Left cardiac atrium (tissue), 4 donors: ENCODE results near the gene E2F4. TPM values are rescaled to one million over a fixed set of nuclear protein-coding genes. Genes with fewer than 3 reads are reported as not detected.

Experiments used
- ATAC-seq, 2 donors: fragments of 200-7000 bp; cut with Tn5 transposase; one replicate each; pipeline ENCODE4 v1.9.1; 2020; ENCODE audit warnings: mild to moderate bottlenecking in 2 of 2, moderate library complexity in 2 of 2
- DNase-seq: peaks from one replicate; pipeline ENCODE4 v3.0.0-alpha.2; 2020
- intact Hi-C, 2 donors: fragments of 100-400 bp; cut with DNase I; formaldehyde crosslinking; loops; one replicate each; pipeline versions ENCODE4 v1.14.1 to v1.15.1; 2022 to 2023
- microRNA-seq, 2 donors: library from miRNA; unstranded; fragments of <30 nt; microRNA quantifications; one replicate each; pipeline ENCODE4 v1.2.0, GENCODE V29; 2020
- total RNA-seq, 2 donors: library from RNA; stranded (reverse); fragmentation: NEBNext Ultra II Directional; extraction: Animal tissue kit (Norgen Biotek cat#: 25700); gene quantifications; one replicate each; pipeline ENCODE4 v1.2.1, GENCODE V29; 2021
- donor health status: DM: no; HTN: yes; CAD: no.
- donor health status: DM: no; HTN: yes; CAD: no; lungs with severe emphysema.
- donor health status: DM: yes; HTN: yes; CAD: no.
- donor health status: Dilated cardiomyopathy.

E2F4 gene
- total RNA-seq, 2 donors from 2014 or later, result 34.9 to 46.2 TPM

- intact Hi-C loops, result no loop called here
- peak; percentile 31 to 62 for ATAC-seq
- peak; percentile 77 for DNase-seq
These were observed 49.3 kb downstream of the E2F4 start for GRCh38 chr16:67241008-67241900.

- no peak for DNase-seq
- intact Hi-C loops, result no loop called here
These were observed 50.3 kb downstream of the E2F4 start for GRCh38 chr16:67242138-67242730.

GRCh38 chr16:67243481-67243880 is 51.5 kb downstream of the E2F4 start:
- no peak for ATAC-seq
- intact Hi-C loops, result no loop called here
- peak; percentile 60 for DNase-seq

More at GRCh38 chr16:67242138-67242730, 50.3 kb downstream of the E2F4 start:
- ATAC-seq, result peak in 1 of 2 donors; percentile 1

GRCh38 chr16:67244387-67245185 is 52.6 kb downstream of the E2F4 start:
- DNase-seq, result peak; percentile 84
- intact Hi-C loops, result no loop called here
- peak; percentile 9 to 14 for ATAC-seq

GRCh38 chr16:67245186-67245585 is 53.2 kb downstream of the E2F4 start:
- DNase-seq (no peak), ATAC-seq (no peak)
- intact Hi-C loops, result no loop called here

- intact Hi-C loops, result no loop called here
- ATAC-seq (no peak), DNase-seq (no peak)
These were observed 53.7 kb downstream of the E2F4 start for GRCh38 chr16:67245674-67246080.

- ATAC-seq (peak; percentile 47 to 56), DNase-seq (peak; percentile 82)
- intact Hi-C loops, result no loop called here
These were observed 54.3 kb downstream of the E2F4 start for GRCh38 chr16:67246081-67246755.

- ATAC-seq, result peak in 1 of 2 donors; percentile 0
- intact Hi-C loops, result no loop called here
- DNase-seq, result peak; percentile 57
These were observed 54.8 kb downstream of the E2F4 start for GRCh38 chr16:67246756-67247191.

- DNase-seq, result peak; percentile 99
- ATAC-seq, result peak; percentile 80 to 85
- intact Hi-C loops, result no loop called here
These were observed 55.5 kb downstream of the E2F4 start, which contains the start of gene FHOD1 for GRCh38 chr16:67247192-67248072. TSS of gene FHOD1 (minus strand) at chr16:67247481. CDS start at chr16:67247410, 71 bp downstream.

- intact Hi-C loops, result no loop called here
- no peak for ATAC-seq
These were observed 56.1 kb downstream of the E2F4 start for GRCh38 chr16:67248073-67248400.

More at GRCh38 chr16:67248073-67248400, 56.1 kb downstream of the E2F4 start:
- DNase-seq, result no peak

Small RNA genes lying within 50 kb of the gene (microRNA-seq; reads per million reads assigned to microRNA genes)
- 145 to 263 reads per million in 2 donors for gene MIR328

Other genes starting within 250 kb of the E2F4 start
- gene CES3, start 230.9 kb upstream of the E2F4 start, total RNA-seq, result 1 to 10 TPM in 1 of 2 donors, under 1 TPM in 1; 0.63 to 1.4 TPM
- 1 to 10 TPM; 5.2 to 8.5 TPM for gene CES4A, start 203.6 kb upstream of the E2F4 start, total RNA-seq
- 10 to 100 TPM; 29.2 to 34.6 TPM for gene CBFB, start 163.0 kb upstream of the E2F4 start, total RNA-seq
- gene PHAF1, start 82.2 kb upstream of the E2F4 start, total RNA-seq, result 10 to 100 TPM; 11.0 to 11.8 TPM
- 10 to 100 TPM; 11.3 to 15.1 TPM for gene B3GNT9, start 41.2 kb upstream of the E2F4 start, total RNA-seq
- 10 to 100 TPM; 10.6 to 11.1 TPM for gene TRADD, start 32.2 kb upstream of the E2F4 start, total RNA-seq
- gene FBXL8, start 32.2 kb upstream of the E2F4 start, total RNA-seq, result 1 to 10 TPM; 8.0 to 8.5 TPM
- 10 to 100 TPM; 24.3 to 48.1 TPM for gene HSF4, start 27.4 kb upstream of the E2F4 start, total RNA-seq
- 10 to 100 TPM; 58.6 to 80.5 TPM for gene NOL3, start 21.6 kb upstream of the E2F4 start, total RNA-seq
- 10 to 100 TPM; 16.8 to 18.1 TPM for gene MATCAP1, start 8.2 kb upstream of the E2F4 start, total RNA-seq
- gene EXOC3L1, start 2.0 kb upstream of the E2F4 start, total RNA-seq, result 1 to 10 TPM; 1.9 to 2.0 TPM
- 1 to 10 TPM; 1.0 to 1.6 TPM for gene ELMO3, start 7.0 kb downstream of the E2F4 start, total RNA-seq
- gene TMEM208, start 35.0 kb downstream of the E2F4 start, total RNA-seq, result 10 to 100 TPM; 17.4 to 25.3 TPM
- 10 to 100 TPM; 18.7 to 25.8 TPM for gene FHOD1, start 55.3 kb downstream of the E2F4 start, total RNA-seq
- 1 to 10 TPM; 1.3 to 1.5 TPM for gene SLC9A5, start 56.8 kb downstream of the E2F4 start, total RNA-seq
- gene PLEKHG4, start 87.4 kb downstream of the E2F4 start, total RNA-seq, result 1 to 10 TPM; 1.8 to 2.2 TPM
- under 1 TPM in 1 of 2 donors, not detected in 1; 0.16 TPM for gene KCTD19, start 134.6 kb downstream of the E2F4 start, total RNA-seq
- gene LRRC36, start 134.7 kb downstream of the E2F4 start, total RNA-seq, result not detected
- 10 to 100 TPM; 22.9 to 40.1 TPM for gene TPPP3, start 201.3 kb downstream of the E2F4 start, total RNA-seq
- gene ZDHHC1, start 224.3 kb downstream of the E2F4 start, total RNA-seq, result 1 to 10 TPM; 4.6 to 6.8 TPM
- gene HSD11B2, start 239.0 kb downstream of the E2F4 start, total RNA-seq, result 1 to 10 TPM in 1 of 2 donors, not detected in 1; 1.6 TPM